OCI-LY3 (cell line): ENCODE data around the gene IL11.

ENCODE experiments used
- CTCF ChIP-seq: fragments of 200-600, 300-600 bp; sonication (generic); IDR thresholded peaks from 2 replicates; pipeline ENCODE4 v1.5.1; 2014; ENCODE audit warnings: antibody characterized with exemption, low read length, low read depth
- EZH2phosphoT487 ChIP-seq: fragments of 200-600 bp; shearing (Covaris generic); IDR thresholded peaks from 2 replicates; pipeline ENCODE4 v1.6.1; 2018; ENCODE audit warnings: antibody characterized with exemption, mixed run types, low read depth

GRCh38 chr19:55345101-55345817, 25.0 kb downstream of the IL11 start:
- TF ChIP-seq CTCF (no peak), EZH2phosphoT487 (no peak)
